H1 (cell line): ENCODE measurements around the gene LTB4R. TPM values are rescaled to one million over a fixed set of nuclear protein-coding genes. Genes with fewer than 3 reads are reported as not detected.

Experiments used
- CTCF ChIA-PET: fragments of 300-600 bp; sonication (Branson Sonifier 250); formaldehyde crosslinking; loops from one replicate; lab custom pipeline; 2021; ENCODE audit not compliant: partially characterized antibody; lab: Charles Lee
- POLR2A ChIA-PET: fragments of 300-600 bp; sonication (Branson Sonifier 250); formaldehyde crosslinking; loops from one replicate; lab custom pipeline; 2021; ENCODE audit warnings: inconsistent platforms; ENCODE audit not compliant: partially characterized antibody; lab: Charles Lee
- DNase-seq, 2 experiments: peaks; one replicate each; pipeline versions ENCODE4 v3.0.0 to v3.0.0-alpha.2; 2010 to 2022; ENCODE audit warnings: low spot score in 2 of 2, low read depth in 1 of 2, mixed read lengths in 1 of 2
- FAIRE-seq: peaks from 2 replicates; lab custom pipeline; 2011; peaks lifted over from hg19 to GRCh38; lab: Jason Lieb, UNC
- H2AFZ ChIP-seq: 2 replicates; pipeline ENCODE4 v1.8.1; 2012; ENCODE audit warnings: low read length, inconsistent platforms
- H2AK5ac ChIP-seq: 2 replicates; pipeline ENCODE4 v1.6.1; 2013; ENCODE audit warnings: low read depth, low read length
- H2BK120ac ChIP-seq: replicated peaks from 2 replicates; pipeline ENCODE3; 2013; ENCODE audit warnings: low read depth, low read length, inconsistent platforms
- H2BK12ac ChIP-seq: 2 replicates; pipeline ENCODE4 v1.6.1; 2013; ENCODE audit warnings: low read depth, low read length
- H2BK15ac ChIP-seq: 2 replicates; pipeline ENCODE4 v1.6.1; 2013; ENCODE audit warnings: low read length
- H2BK20ac ChIP-seq: 2 replicates; pipeline ENCODE4 v1.6.1; 2013; ENCODE audit warnings: low read length
- H2BK5ac ChIP-seq: 2 replicates; pipeline ENCODE4 v1.6.1; 2013; ENCODE audit warnings: low read depth, low read length
- H3K14ac ChIP-seq: 2 replicates; pipeline ENCODE4 v1.6.1; 2013; ENCODE audit warnings: inconsistent platforms; ENCODE audit not compliant: insufficient read length
- H3K18ac ChIP-seq: 2 replicates; pipeline ENCODE4 v1.6.1; 2013; ENCODE audit warnings: low read length; ENCODE audit errors: extremely low read depth
- H3K23ac ChIP-seq: 2 replicates; pipeline ENCODE4 v1.6.1; 2013; ENCODE audit warnings: inconsistent platforms; ENCODE audit not compliant: insufficient read length
- H3K23me2 ChIP-seq: 2 replicates; pipeline ENCODE4 v1.6.1; 2013; ENCODE audit warnings: low read depth, low read length
- H3K27ac ChIP-seq: 2 replicates; pipeline ENCODE4 v1.6.1; 2011; ENCODE audit warnings: low read depth, low read length, inconsistent platforms
- H3K27me3 ChIP-seq, 4 experiments: replicated peaks in 1 of 4; 1 replicate in 1 of 4; 2 replicates in 3 of 4; pipeline versions ENCODE4 v1.6.1 to v1.8.1; 2011 to 2013; ENCODE audit warnings: low read length in 3 of 4, mild to moderate bottlenecking in 3 of 4, inconsistent platforms in 2 of 4, mixed read lengths in 2 of 4, moderate library complexity in 1 of 4; ENCODE audit not compliant: control insufficient read depth in 3 of 4, insufficient read depth in 3 of 4; ENCODE audit errors: extremely low read depth in 1 of 4
- H3K36me3 ChIP-seq, 4 experiments: 2 replicates each; pipeline versions ENCODE4 v1.6.1 to v1.8.1; 2011 to 2013; ENCODE audit warnings: mild to moderate bottlenecking in 4 of 4, low read length in 3 of 4, moderate library complexity in 2 of 4, control low read depth in 1 of 4, inconsistent platforms in 1 of 4; ENCODE audit not compliant: insufficient read depth in 4 of 4, control insufficient read depth in 2 of 4
- H3K4ac ChIP-seq: replicated peaks from 2 replicates; pipeline ENCODE3; 2013; ENCODE audit warnings: low read length, low read depth, mixed read lengths, inconsistent platforms; ENCODE audit not compliant: insufficient read length
- H3K4me1 ChIP-seq, 4 experiments: replicated peaks in 1 of 4; 1 replicate in 1 of 4; 2 replicates in 3 of 4; pipeline versions ENCODE4 v1.6.1 to v1.8.1; 2011 to 2013; ENCODE audit warnings: low read length in 3 of 4, inconsistent platforms in 2 of 4, mixed read lengths in 1 of 4; ENCODE audit not compliant: insufficient read depth in 4 of 4, control insufficient read depth in 3 of 4
- H3K4me2 ChIP-seq, 2 experiments: 2 replicates each; pipeline versions ENCODE4 v1.6.1 to v1.8.1; 2011 to 2013; ENCODE audit warnings: low read depth in 2 of 2, low read length in 2 of 2, control low read depth in 1 of 2, inconsistent platforms in 1 of 2, mild to moderate bottlenecking in 1 of 2; ENCODE audit not compliant: insufficient read depth in 1 of 2
- H3K4me3 ChIP-seq, 4 experiments: fragments of 200-600, 300-600 bp in 1 of 4; sonication (generic), shearing (Covaris generic), sonication (Bioruptor Twin) in 1 of 4; 2 replicates each; pipeline versions ENCODE4 v1.5.1 to v1.8.1; 2011 to 2016; ENCODE audit warnings: low read length in 4 of 4, low read depth in 3 of 4, control low read depth in 2 of 4, inconsistent platforms in 2 of 4, mild to moderate bottlenecking in 2 of 4, mixed read lengths in 1 of 4, moderate library complexity in 1 of 4; ENCODE audit not compliant: insufficient read depth in 2 of 4; ENCODE audit errors: extremely low read depth in 1 of 4
- H3K56ac ChIP-seq: replicated peaks from 2 replicates; pipeline ENCODE3; 2013; ENCODE audit warnings: low read depth, mild to moderate bottlenecking, mixed read lengths, low read length, inconsistent platforms; ENCODE audit not compliant: insufficient read length
- H3K79me1 ChIP-seq: 2 replicates; pipeline ENCODE4 v1.6.1; 2013; ENCODE audit warnings: low read depth, low read length, control low read depth
- H3K79me2 ChIP-seq, 2 experiments: 2 replicates each; pipeline versions ENCODE4 v1.6.1 to v1.8.1; 2012 to 2013; ENCODE audit warnings: low read length in 2 of 2, mild to moderate bottlenecking in 2 of 2, inconsistent platforms in 1 of 2; ENCODE audit not compliant: insufficient read depth in 2 of 2, control insufficient read depth in 1 of 2
- H3K9ac ChIP-seq, 4 experiments: replicated peaks in 1 of 4; 1 replicate in 1 of 4; 2 replicates in 3 of 4; pipeline versions ENCODE4 v1.6.1 to v1.8.1; 2011 to 2013; ENCODE audit warnings: low read depth in 3 of 4, low read length in 3 of 4, control low read depth in 2 of 4, mild to moderate bottlenecking in 2 of 4, moderate library complexity in 2 of 4, inconsistent platforms in 1 of 4; ENCODE audit errors: extremely low read depth in 1 of 4
- H3K9me3 ChIP-seq, 2 experiments: 2 replicates each; pipeline versions ENCODE4 v1.6.1 to v1.8.1; 2012 to 2013; ENCODE audit warnings: mild to moderate bottlenecking in 2 of 2, moderate library complexity in 2 of 2, control low read depth in 1 of 2, inconsistent platforms in 1 of 2, low read depth in 1 of 2, low read length in 1 of 2, mixed read lengths in 1 of 2; ENCODE audit not compliant: insufficient read depth in 2 of 2
- H4K20me1 ChIP-seq, 2 experiments: replicated peaks in 1 of 2; 2 replicates each; pipeline versions ENCODE3 to v1.8.1; 2011 to 2013; ENCODE audit warnings: inconsistent platforms in 2 of 2, low read length in 2 of 2, mild to moderate bottlenecking in 1 of 2; ENCODE audit not compliant: insufficient read depth in 2 of 2, control insufficient read depth in 1 of 2
- H4K5ac ChIP-seq: 2 replicates; pipeline ENCODE4 v1.6.1; 2013; ENCODE audit warnings: low read length, low read depth, mixed read lengths, inconsistent platforms; ENCODE audit not compliant: insufficient read length
- H4K8ac ChIP-seq: 2 replicates; pipeline ENCODE4 v1.8.0; 2013; ENCODE audit warnings: mild to moderate bottlenecking, moderate library complexity, low read length, inconsistent platforms; ENCODE audit not compliant: insufficient read depth; ENCODE audit errors: extremely low read depth
- H4K91ac ChIP-seq: replicated peaks from 2 replicates; pipeline ENCODE3; 2013; ENCODE audit warnings: low read length, mixed read lengths, inconsistent platforms; ENCODE audit not compliant: insufficient read length
- MAFK ChIP-seq: IDR thresholded peaks from 2 replicates; pipeline ENCODE4 v1.6.1; 2012; ENCODE audit warnings: low read depth, mild to moderate bottlenecking, improper control_type of control experiment, low read length
- PHF8 ChIP-seq: fragments of 200-600 bp; sonication (generic); conservative IDR thresholded peaks from 2 replicates; pipeline ENCODE4 v1.7.1; 2012; ENCODE audit warnings: low read depth, mild to moderate bottlenecking, inconsistent platforms, low read length, moderate library complexity
- RBBP5 ChIP-seq: IDR thresholded peaks from 2 replicates; pipeline ENCODE4 v1.7.1; 2012; ENCODE audit warnings: low read depth, mild to moderate bottlenecking, inconsistent platforms, low read length, moderate library complexity, borderline replicate concordance
- WGBS, 2 experiments: shearing (Covaris generic) in 1 of 2; methylation state at CpG; one replicate each; pipeline versions ENCODE4 v1.1.6 to v1.1.7; 2013 to 2015; ENCODE audit warnings: low lambda C conversion rate in 2 of 2, mixed read lengths in 2 of 2, inconsistent platforms in 1 of 2, low coverage in 1 of 2, missing lambda C conversion rate in 1 of 2; ENCODE audit not compliant: insufficient replicate concordance in 2 of 2, insufficient coverage in 1 of 2, insufficient read length in 1 of 2; ENCODE audit errors: extremely low coverage in 1 of 2, missing lambda C conversion rate in 1 of 2; 5-methylcytosine and 5-hydroxymethylcytosine counted together
- polyA plus RNA-seq, 7 experiments: library from polyadenylated mRNA; depleted of rRNA in 3 of 7; stranded (reverse) in 5 of 7; unstranded in 2 of 7; fragments of >200 nt in 5 of 7; fragments of 200-250 nt in 2 of 7; gene quantifications; 1 replicate in 5 of 7; 2 replicates in 1 of 7; 4 replicates in 1 of 7; pipeline versions ENCODE4 v1.2.1 to v1.2.3, GENCODE V29; 2011 to 2013; ENCODE audit warnings: missing spikeins in 2 of 7, mixed read lengths in 2 of 7
- total RNA-seq: library from RNA; stranded (reverse); fragmentation: NEBNext Ultra II Directional; extraction: Animal tissue kit (Norgen Biotek cat#: 25700); gene quantifications from 2 replicates; pipeline ENCODE4 v1.2.1, GENCODE V29; 2021
- TF ChIP-seq, protein P1 (sequence below): IDR thresholded peaks from 2 replicates; pipeline ENCODE4 v1.6.1; 2012; ENCODE audit warnings: inconsistent platforms

The LTB4R gene
- total and polyA plus RNA-seq, 2 of the 8 experiments (the other 6 are each of a cell fraction or from before 2014, with no cell fraction given): 4.1 to 6.7 TPM

DNA sequence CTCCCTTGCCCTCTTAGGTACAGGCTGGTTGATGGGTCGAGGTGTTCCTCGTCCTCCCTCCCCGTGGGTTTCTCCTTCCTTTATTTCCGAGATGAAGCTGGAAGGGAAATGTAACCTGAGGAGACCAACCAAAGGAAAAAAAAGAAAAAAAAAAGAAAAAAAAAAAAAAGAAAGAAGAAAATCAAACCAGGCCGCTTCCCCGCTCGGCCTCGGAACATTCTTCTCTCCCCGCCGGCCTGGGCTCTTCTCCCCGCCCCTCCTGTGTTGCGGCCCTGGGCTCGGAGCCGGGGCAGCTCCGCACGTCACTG, 55.1 kb downstream of the LTB4R start:
- POLR2A ChIA-PET: interaction anchor here (0.7 to 2.3 kb wide), 11 partner anchors 21 to 72 kb away, joined by 3 to 14 read pairs (median 4); partner anchors contain the start of genes ADCY4, CBLN3, KHNYN and NYNRIN
- H4K8ac ChIP-seq: no peak overlapping the region
- H3K23ac ChIP-seq: no peak overlapping the region
- H3K27ac ChIP-seq: no peak overlapping the region
- H3K4me2 ChIP-seq: peak overlapping the region; percentile 74 to 76
- H3K14ac ChIP-seq: no peak overlapping the region
- peak overlapping the region; percentile 48 to 100 (median 75) for H3K4me3 ChIP-seq
- no peak overlapping the region for H2BK5ac ChIP-seq
- no peak overlapping the region for H2AFZ ChIP-seq
- H3K36me3 ChIP-seq: no peaks in the 10 kb centered on the region
- no peak overlapping the region for H3K4ac ChIP-seq
- no peak overlapping the region for H2BK120ac ChIP-seq
- CTCF ChIA-PET: interaction anchor here (0.6 to 2.3 kb wide), 27 partner anchors 9 to 1443 kb away, joined by 3 to 94 read pairs (median 11); partner anchors contain the start of genes ADCY4, CBLN3, KHNYN and RIPK3
- peaks cover 16% of the 10 kb centered on the region for H3K23me2 ChIP-seq
- H2BK20ac ChIP-seq: no peak overlapping the region
- H3K56ac ChIP-seq: no peak overlapping the region
- H4K5ac ChIP-seq: no peak overlapping the region
- H3K27me3 ChIP-seq: peaks cover 0 to 8% (median 2%) of the 10 kb centered on the region in 4 experiments; a peak in 4 of 7 replicates
- FAIRE-seq (no peak), DNase-seq (no peak)
- H2BK15ac ChIP-seq: no peak overlapping the region
- peaks cover 0 to 10% (median 6%) of the 10 kb centered on the region in 4 experiments; a peak in 5 of 7 replicates for H3K4me1 ChIP-seq
- no peaks in the 10 kb centered on the region for H3K79me2 ChIP-seq
- no peak overlapping the region; the same call in 1 of the 2 replicates for H3K18ac ChIP-seq
- no peak overlapping the region for H3K9ac ChIP-seq
- no peak overlapping the region for H2AK5ac ChIP-seq
- H3K79me1 ChIP-seq: no peaks in the 10 kb centered on the region; the same call in 1 of the 2 replicates
- H4K91ac ChIP-seq: no peak overlapping the region
- H4K20me1 ChIP-seq: no peaks in the 10 kb centered on the region
- no peak overlapping the region for H2BK12ac ChIP-seq
- TF ChIP-seq MAFK (no peak), PHF8 (0 out of 2 replicates have a peak, but pooled peaks have one; percentile 17), RBBP5 (0 out of 2 replicates have a peak, but pooled peaks have one; percentile 4)
- TF ChIP-seq, protein P1, sequence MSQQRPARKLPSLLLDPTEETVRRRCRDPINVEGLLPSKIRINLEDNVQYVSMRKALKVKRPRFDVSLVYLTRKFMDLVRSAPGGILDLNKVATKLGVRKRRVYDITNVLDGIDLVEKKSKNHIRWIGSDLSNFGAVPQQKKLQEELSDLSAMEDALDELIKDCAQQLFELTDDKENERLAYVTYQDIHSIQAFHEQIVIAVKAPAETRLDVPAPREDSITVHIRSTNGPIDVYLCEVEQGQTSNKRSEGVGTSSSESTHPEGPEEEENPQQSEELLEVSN: no peak
- WGBS, 2 experiments: no CpG with 5 or more reads among the region's 16 CpGs
- H3K9me3 ChIP-seq: no peaks in the 10 kb centered on the region
